ENCODE measurements around the gene TUBB6.

The TUBB6 gene

DNA sequence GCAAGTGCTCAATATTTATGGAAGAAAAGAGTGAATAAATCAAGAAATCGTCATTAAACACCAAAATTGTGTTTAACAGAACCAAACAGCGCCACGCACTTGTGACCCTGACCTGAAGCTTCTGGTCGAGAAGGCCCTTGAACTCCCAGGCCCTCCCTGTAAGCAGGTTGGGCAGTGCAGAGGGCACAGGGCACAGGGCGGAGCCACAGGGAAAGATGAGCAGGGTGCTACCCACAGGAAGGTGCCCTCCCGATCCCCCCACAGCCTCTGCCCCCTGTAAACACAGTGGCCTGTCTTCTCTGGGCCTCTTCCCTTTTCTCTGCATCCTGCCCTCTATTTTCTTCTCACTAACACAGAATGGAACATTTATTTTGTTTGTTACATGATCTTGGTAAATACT, 16.9 kb upstream of the TUBB6 start:
- DNase-seq: no peak

DNA sequence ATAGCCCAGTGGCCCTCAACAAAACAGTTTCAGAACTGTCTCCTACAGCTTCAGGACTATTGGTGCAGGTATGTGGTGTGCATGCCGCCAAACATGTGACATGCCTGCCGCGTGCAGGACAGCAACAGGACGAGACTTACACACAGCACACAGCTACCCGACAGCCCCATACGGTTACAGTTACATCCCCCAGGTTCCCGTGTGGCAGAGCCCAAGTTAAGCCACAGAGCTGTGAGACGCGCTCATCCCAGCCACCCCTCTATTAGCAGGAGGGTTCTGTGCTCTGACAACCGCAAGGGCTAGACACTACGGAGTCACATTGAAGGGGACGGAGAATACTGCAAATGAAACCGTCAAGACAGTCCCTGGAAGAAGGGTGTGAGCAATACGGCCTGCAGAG, 16.4 kb upstream of the TUBB6 start:
- DNase-seq: no peak

DNA sequence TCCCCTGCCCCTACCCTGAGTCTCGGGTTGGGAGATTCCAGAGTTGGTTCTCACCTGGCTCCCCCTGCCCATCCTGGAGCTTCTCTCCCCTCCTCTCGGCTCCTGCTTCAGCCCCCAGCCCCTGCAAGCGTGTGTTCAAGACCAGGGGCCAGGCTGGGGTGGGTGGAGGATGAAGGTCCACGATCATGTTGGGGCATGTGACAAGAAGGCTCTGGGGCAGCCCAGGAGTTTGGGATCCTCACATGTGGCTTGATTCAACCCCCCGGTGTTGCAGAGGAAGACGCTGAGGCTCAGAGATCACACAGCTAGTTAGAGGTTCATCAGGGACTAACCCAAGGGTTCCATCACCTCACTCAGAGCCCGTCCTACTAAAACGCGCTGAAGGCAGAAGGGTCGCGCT, 14.2 kb upstream of the TUBB6 start:
- no peak for DNase-seq

DNA sequence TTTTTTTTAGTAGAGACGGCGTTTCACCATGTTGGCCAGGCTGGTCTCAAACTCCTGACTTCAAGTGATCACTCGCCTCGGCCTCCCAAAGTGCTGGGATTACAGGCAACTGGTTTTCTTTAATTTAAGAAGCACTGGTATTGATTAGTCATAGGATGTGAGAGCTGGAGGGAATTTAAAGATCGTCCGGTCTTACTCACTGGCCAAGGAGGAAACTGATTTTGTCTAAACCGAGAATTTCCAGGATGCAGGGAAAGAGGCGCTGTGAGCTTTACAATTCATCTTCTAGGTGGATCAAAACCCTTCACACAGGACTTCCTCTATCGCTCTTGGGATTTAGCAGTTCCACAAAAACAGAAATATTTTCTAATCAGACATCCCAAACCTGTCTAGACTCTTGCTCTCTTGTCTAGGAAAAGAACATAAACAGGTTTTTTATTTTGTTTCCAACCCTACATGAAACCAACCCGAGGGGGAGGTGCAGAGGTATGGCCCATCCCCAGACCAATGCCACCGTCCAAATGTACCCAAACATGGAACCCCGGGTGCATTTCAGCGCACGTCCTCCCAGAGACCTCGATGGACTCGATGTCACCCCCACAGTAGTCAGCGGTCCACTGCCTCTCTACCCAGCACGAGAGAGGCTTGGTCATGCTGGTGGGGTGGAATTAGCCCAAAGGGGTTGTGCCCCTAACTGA, 12.5 kb upstream of the TUBB6 start:
- DNase-seq: no peak

DNA sequence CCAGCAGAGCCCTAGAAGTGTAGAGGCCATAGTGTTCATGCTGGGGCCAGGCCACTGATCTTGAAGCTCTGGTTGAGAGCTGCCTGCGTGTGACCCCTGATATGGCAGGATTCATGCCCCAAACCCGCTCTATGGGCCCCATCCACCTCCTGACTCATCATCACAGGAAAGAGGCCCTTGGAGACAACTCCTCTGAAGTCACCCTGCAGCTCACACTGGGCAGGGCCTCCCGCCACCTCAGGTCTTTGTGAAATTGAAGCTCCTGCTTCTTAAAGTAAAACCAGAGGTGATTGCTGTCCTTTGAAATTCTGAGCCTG, 12.0 kb upstream of the TUBB6 start:
- no peak for DNase-seq

DNA sequence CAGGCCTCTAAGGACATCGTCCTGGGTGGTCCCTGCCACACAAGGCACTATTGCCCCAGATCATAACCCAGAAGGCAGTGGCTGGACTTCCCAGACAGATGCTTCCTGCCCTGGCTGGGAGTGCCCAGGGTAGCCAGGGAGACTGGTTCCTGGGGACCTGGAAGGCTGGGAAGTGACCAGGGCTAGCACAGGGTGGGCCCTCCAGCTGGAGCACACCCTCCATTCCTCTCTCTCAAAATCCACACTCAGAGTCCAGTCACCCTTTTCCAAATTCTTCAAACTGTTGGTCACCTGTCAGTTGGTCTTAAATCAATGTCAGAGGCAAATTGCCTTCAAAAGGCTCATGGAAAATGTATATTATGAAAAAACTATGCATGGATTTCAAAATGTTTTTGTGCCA, 11.6 kb upstream of the TUBB6 start:
- DNase-seq: no peak

DNA sequence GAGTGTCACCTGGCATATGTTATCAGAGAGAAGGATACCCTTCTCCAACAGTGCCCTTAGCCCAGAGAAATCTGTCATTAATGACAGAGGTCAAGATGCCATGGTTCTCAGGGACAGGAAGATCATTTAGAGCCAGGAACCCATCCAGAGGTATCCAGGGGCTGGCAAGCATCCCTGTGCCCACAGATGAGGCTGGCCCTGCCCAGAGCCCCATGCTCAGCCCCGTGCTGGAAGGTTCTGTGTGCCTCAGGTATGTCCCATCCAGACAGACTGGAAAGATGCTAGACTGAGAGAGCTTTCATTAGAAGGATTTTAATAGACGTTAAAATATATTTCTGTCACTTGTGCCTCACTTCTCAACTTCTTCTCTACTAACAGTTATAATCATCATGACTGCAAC, 8.2 kb upstream of the TUBB6 start:
- DNase-seq: no peak

DNA sequence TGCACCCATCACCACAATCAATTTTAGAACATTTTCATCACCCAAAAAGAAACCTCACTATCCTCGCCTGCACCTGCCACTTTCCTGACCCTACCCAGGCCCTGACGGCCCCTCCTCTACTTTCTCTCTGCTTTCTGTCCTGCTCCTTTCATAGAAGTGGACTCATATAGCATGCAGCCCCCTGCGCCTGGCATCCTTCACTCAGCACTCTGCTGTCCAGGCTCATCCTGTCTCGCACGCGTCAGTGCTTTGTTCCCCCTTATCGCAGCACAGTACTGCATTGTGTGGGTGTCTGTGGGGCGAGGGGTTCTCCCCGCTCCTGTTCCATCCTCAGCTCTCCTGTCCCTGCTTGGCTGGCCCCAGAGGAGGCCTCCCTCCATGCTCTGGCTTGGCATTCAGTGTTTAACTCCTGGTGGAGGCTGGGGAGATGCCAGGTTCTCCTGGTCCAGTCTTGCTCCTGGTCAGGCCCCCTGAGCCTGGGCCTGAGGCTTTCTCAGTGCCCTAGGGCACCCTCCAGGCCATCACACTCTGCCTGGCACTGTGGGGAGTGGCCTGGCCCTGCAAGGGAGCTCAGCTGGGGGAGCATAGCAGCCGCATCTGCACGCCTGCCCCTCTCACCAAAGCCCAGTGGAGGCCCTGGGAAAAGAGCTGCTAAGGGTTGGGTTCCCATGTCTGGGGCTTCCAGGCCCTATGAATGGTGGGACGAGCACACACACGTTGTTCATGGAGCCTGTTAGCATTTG, 6.6 kb upstream of the TUBB6 start:
- DNase-seq: no peak

DNA sequence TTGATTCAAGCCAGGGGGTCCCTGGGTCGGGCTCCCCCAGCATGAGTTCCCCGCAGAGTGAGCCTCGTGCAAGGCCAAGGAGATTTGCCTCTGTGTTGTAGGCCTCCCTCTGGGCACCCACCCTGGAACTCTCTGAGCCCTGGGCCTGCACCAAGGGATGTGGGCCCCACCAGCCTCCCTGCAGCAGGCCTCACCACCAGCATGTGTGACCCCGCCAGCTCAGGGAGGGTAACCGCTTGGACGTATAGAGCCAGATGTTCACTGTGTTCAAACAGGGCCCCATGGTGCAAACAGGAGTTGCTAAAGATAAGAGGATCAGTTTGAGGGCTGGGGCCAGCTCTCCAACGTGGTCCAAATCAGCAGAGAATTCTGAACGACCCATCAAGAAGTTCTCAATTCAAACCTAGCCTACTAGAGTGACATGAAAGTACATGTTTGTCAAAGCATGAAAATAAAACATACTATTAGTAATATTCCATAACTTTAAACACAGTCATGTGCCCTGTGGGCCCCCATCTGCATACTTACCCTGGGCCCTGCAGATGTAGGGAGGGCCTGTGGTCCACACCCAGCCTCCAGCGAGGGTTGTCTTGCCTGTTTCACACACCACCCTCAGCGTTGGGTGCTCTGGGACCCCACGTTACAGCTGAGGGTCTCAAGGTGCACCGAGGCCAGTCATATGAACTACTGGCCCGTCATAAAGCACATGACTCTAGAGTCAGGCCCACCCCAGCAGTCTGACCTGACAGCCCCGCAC, 5.5 kb upstream of the TUBB6 start:
- DNase-seq: no peak

DNA sequence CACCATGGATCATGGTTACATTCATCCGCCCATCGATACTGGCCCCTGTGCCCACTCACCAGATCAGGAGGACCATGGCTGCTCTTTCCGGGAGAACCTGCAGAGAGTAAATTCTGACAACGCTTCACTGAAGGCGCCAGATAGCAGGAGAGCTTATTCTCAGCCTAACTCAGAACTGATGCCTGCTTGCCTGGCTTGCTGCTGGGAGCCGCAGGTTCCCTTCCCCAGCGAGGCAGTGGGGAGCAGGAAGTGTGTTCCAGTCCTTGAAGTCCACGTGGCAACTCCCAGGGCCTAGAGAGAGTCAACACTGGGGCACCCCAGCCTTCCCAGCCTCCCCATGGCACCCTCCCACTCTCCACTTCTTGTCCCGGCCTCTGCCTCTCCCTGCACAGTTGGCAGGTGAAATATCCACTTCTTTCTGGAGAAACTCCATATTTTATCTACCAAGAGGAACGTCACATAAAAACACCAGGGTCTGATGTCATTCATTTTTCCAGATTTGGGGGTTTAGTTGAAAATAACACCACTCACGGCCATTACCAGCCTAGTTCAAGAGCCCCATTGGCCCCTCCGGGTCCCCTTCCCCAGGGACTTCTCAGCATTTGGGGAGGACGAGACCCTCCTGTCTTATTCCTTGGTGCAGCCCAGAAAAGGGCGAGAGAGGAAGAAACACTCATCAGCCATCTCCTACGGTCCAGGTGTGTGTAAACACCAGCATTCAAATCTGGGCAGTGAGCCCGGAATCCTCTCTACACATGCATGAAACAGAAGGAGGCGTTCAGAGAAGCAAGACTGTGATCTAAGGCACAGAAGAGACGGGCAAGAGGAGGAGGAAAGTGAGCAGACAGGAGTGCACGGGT, 3.5 kb upstream of the TUBB6 start:
- DNase-seq: no peak

DNA sequence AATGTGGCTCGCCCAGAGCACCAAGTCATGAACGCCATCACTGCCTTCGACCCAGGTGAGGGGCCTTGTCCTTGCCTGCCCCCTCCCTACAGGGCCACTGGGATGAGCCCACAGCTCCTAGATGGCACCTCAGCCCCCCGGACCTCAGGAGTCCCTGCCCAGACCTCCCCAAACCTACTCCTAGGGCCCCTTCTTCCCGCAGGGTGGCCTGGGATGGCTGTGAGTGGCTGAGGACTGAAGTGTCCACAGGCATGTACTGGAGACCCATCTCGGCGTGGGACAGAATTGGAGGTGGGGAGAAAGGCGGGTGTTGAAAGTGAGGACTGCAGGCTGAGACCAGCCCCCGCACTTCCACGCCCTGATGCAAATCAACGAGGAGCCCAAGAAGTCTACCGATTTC, 2.8 kb upstream of the TUBB6 start:
- DNase-seq: no peak

DNA sequence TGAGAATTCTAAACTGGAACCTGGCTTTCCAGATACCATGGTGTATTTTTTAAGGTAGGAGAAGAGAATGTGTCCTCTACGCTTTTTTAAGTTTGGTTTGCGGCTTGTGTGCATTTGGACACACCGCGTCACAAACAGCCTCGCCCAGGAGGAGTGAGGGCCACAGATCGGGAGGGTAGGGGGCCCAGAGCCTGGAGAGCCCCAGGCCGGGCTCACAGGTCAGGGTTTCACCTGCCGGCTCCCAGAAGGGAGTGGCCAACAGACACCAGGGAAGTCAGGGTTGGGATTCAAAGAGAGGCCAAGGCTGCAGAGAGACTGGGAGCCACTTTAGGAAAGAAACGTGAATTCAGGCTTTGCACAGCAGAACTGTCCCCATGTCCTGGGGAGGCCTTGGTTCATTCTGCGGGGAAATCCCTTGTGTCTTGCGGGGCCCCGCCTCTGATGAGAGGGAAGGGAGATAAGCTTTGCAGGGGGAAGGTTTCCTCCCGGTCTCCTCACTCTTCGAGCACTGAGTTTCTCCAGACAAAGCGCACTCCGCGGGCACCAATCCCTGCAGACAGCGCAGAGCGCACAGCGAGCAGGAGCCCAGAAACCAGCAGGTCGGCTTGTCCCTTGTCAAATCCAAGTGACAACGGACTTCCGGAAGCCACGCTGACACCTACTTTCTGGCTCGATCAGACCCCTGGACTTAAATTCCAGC, 2.0 kb upstream of the TUBB6 start:
- DNase-seq: no peak

DNA sequence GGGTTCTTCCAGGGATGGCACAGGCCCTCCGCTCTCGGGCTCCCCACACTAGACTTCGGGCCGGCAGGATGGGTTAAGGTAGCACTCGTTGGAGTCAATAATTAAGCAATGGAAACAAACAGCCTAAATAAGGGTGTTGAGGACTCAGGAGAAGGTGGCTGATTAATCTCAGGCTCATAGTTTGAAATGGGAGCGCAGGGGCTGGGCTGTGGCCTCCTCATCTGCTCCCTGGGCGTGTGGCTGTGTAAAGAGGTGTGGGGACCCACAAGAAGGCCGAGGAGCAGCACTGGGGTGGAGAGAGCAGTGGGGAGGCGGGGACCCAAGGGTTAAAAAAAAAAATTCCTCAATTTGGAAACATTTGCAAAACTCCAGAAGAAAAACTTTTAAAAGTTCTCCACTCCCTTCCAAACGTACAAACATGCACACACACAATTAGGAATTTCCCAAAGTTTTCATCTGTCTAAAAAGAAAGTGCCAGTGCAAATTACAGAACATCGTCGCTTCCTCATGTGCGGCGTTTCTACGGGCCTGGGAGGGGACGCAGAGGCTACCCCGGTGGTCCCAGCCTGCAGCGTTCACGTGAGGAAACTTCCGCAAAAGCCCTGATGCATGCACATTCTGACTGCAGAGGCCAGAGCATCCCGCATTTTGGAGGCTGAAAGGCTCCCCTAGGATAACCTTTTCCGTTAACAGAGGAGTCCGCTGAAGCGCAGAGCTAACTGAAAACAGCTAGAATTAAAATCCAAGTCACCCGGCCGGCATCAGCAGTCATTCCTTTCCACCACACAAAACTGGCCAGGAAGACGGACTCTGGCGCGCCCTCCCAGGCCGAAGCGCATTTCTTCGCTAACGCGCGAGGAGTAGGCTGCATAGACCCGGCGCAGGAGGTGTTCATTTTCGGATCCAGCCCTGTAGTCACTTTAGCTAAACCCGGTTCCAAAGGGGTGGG, 1.0 kb upstream of the TUBB6 start:
- DNase-seq: peak; percentile 53 to 59

DNA sequence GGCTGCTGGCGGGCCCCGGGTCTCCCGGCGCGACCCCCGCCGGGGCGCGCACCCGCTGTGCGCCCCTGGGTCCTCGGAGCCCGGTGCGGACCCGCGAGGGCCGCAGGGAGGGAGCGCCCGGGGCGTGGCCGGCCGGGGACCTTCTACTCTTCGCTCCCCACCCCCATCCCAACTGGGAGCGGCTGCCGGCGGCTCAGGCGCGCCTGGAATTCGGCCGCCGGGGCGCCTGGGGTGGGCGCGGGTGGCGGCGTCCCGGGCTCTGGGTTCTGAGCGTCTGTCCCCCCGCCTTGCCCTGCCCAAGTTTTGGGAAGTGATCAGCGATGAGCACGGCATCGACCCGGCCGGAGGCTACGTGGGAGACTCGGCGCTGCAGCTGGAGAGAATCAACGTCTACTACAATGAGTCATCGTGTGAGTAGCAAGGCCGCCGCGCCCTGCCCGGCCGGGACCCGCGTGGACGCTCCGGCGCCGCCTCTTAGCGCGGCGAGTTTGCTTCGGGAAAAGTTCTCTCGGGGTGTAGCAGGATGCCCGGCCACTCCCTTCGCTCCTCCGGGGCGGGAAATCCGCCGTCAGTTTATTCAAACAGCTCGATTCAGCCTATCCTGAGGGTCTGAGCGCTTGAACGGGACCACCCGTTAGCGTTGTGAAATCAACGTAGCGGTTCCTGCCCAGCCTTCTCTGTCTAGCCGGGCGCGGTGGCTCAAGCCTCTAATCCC, 502 bp downstream of the TUBB6 start:
- peak; percentile 90 to 93 for DNase-seq

DNA sequence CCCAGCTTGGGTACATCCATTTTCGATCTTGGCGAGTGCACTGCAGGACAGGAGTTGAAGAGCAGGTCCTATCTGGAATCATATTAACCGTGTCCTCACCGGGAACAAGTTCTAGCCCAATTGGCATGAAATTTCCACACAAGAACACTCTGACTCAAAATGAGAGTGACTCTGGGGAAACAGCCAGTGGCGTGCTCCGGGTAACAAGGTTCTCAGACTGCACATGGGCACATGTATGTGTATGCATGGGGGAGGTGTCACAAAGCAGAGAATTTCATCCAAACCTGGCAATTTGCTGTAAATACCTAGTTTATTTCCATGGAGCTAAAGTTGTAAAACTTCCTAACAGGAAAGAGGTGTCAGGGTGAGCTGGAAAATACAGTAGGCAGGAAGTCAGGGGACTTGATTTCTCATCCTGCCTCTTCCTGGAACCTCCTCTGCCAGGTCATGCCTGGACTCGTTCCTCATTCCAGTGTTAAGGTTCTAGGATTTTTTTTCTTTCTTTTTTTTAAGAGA, 1.7 kb downstream of the TUBB6 start:
- peak; percentile 43 for DNase-seq

DNA sequence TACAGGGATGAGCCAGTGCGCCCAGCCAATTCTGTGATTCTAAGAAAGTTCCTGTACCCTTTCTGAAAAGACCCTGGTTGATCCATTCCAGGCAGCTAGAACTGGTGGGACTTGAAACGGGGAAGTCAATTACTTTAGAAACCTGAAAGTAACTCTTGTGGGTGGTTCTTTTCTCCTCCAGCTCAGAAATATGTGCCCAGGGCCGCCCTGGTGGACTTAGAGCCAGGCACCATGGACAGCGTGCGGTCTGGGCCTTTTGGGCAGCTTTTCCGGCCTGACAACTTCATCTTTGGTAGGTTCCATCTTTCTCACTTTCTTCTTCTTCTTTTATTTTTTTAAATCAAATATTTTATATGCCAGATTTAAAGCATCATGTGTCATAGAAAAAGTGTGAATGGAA, 2.7 kb downstream of the TUBB6 start:
- peak in 1 of 2 donors; percentile 18 for DNase-seq

DNA sequence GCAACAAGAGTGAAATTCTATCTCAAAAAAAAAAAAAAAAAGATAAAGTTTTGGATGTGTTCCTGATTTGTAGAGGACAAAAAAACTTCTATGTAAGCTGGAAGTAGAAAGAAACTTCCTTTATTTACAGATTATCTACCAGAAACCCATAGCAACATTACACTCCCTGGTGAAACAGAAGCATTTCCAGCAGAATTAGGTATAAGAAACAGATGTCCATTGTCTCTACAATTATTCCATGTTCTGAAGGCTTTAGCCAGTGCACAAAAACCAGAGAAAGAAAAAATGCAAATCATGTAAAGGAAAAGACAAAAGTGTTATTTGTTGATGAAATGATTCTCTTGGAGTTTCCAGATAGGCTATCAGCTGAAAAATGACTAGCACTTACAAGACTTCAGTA, 4.9 kb downstream of the TUBB6 start:
- DNase-seq: no peak

DNA sequence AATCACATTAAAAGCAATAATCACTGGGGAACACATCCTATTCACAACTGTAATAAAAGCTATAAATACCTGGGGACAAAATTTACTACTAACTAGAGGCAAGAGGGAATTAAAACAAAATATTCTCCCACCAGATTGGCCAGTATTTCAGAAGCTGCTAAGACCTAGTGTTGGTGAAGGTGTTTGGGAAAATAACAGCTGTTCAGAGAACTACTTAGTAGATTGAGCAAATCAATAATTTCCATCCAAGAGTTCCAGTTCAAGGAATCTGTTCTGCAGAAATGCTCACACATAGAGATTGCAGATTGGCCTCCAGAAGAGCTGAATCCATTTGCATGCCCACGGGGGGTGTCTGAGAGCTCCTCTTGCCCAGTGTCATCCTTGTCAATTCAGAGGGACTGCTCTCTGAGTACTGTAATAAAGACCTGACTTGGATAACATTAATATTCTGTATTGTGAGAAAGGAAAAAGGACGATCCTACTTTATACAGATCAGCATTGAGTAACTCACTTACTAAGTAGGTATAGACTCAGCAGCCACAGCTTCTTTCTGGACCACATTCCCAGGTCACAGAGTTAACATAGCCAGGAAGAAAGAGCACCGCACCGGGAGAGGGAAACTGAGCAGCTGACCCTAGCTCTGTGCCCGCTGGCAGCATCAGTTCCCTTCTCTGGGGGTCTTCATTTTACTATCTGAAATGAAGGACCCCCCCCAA, 5.6 kb downstream of the TUBB6 start:
- no peak for DNase-seq

DNA sequence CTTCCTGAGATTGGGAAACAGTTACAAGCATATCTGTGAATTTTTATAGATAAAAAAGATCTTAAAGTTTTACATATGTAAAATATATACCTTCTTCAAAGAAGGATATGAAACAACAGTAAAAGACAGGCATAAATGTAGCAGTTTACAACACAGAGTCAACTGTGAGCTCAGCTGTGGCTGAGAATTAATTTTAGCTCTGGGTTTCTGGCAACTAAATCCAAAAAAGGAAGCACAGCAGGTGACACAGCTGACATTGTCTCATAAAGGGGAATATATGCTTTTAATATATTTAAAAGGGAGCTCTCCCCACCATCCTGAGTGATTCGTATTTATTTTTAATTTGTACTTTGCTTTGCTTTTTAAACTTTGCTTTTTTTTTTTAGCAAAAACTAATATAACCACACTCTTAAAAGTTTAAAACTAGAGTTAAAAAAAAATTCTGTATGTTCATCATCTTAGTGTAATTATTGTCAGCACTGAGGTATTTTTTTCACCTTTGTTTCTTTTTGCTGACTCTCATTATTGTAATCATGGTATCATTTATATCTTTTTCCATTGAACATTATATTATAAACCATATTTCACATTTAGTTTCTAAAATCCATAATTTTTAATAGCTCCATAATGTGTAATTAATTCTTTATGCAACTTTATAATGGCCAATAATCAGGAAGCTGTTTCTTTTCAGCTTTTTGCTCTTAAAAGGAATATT, 6.7 kb downstream of the TUBB6 start:
- peak; percentile 41 to 59 for DNase-seq
